WERI-Rb-1 (cell line): ENCODE measurements around the gene DGCR6L.
"Not testable (repeated sequence)": the region's sequence is repeated elsewhere in the genome, so short reads cannot be mapped to it uniquely, and the experiment has no call there.

Experiments used
- DNase-seq: peaks from one replicate; pipeline ENCODE4 v3.0.0-alpha.2; 2020
- H3K27ac ChIP-seq: fragments of 250-450 bp; sonication (Bioruptor Pico); 2 replicates; pipeline ENCODE4 v1.5.1; 2020; ENCODE audit warnings: mild to moderate bottlenecking, moderate library complexity
- H3K27me3 ChIP-seq: fragments of 250-450 bp; sonication (Bioruptor Pico); 2 replicates; pipeline ENCODE4 v1.5.1; 2021; ENCODE audit warnings: mild to moderate bottlenecking, low read depth, moderate library complexity; ENCODE audit not compliant: insufficient read depth, severe bottlenecking
- H3K36me3 ChIP-seq: fragments of 250-450 bp; sonication (Bioruptor Pico); 2 replicates; pipeline ENCODE4 v1.5.1; 2020; ENCODE audit warnings: mild to moderate bottlenecking, moderate library complexity
- H3K4me3 ChIP-seq: 2 replicates; pipeline ENCODE4 v1.5.1; 2011; ENCODE audit warnings: low read depth, mild to moderate bottlenecking, control low read depth, low read length
- H3K9me3 ChIP-seq: fragments of 250-450 bp; sonication (Bioruptor Pico); 2 replicates; pipeline ENCODE4 v1.5.1; 2021; ENCODE audit warnings: mild to moderate bottlenecking, moderate library complexity; ENCODE audit not compliant: severe bottlenecking
- CTCF ChIP-seq: IDR thresholded peaks from 2 replicates; pipeline ENCODE4 v1.5.1; 2011; ENCODE audit warnings: low read depth, mild to moderate bottlenecking, control low read depth, inconsistent platforms, low read length

Gene DGCR6L

GRCh38 chr22:20319041-20319744 lies 667 bp downstream of the DGCR6L start:
- no peak for TF ChIP-seq CTCF
- H3K27ac ChIP-seq = peak overlapping the region; percentile 84

GRCh38 chr22:20318043-20318688 lies 1.7 kb downstream of the DGCR6L start:
- not testable (repeated sequence) for DNase-seq, H3K27me3 ChIP-seq, H3K9me3 ChIP-seq, H3K4me3 ChIP-seq, H3K27ac ChIP-seq, H3K36me3 ChIP-seq

More at GRCh38 chr22:20319041-20319744, 667 bp downstream of the DGCR6L start:
- Histone ChIP-seq H3K9me3 (no peaks in the 10 kb centered on the region), H3K4me3 (peak overlapping the region; percentile 81), H3K36me3 (no peaks in the 10 kb centered on the region), H3K27me3 (no peaks in the 10 kb centered on the region)
- peak; percentile 42 for DNase-seq

- peak; percentile 27 for TF ChIP-seq CTCF
- not testable (repeated sequence) for H3K27me3 ChIP-seq, H3K36me3 ChIP-seq, H3K9me3 ChIP-seq, H3K27ac ChIP-seq, H3K4me3 ChIP-seq
- DNase-seq = peak; percentile 40
Observed at GRCh38 chr22:20317402-20318042, 2.3 kb downstream of the DGCR6L start.

GRCh38 chr22:20316844-20317401 lies 2.9 kb downstream of the DGCR6L start:
- Histone ChIP-seq H3K36me3 (no peaks in the 10 kb centered on the region), H3K4me3 (no peak overlapping the region), H3K9me3 (no peaks in the 10 kb centered on the region), H3K27me3 (no peaks in the 10 kb centered on the region), H3K27ac (no peak overlapping the region)
- no peak for DNase-seq
- TF ChIP-seq CTCF = no peak

- no peak overlapping the region for H3K27ac ChIP-seq
- TF ChIP-seq CTCF = no peak
- no peak for DNase-seq
Observed at GRCh38 chr22:20316217-20316843, 3.5 kb downstream of the DGCR6L start.

More at GRCh38 chr22:20316217-20316843, 3.5 kb downstream of the DGCR6L start:
- no peak overlapping the region for H3K4me3 ChIP-seq
- no peaks in the 10 kb centered on the region for H3K9me3 ChIP-seq
- H3K27me3 ChIP-seq = no peaks in the 10 kb centered on the region
- no peaks in the 10 kb centered on the region for H3K36me3 ChIP-seq
